Colonic mucosa (tissue), 4 donors: ENCODE measurements around the gene SLA2. TPM values are rescaled to one million over a fixed set of nuclear protein-coding genes. Genes with fewer than 3 reads are reported as not detected.
"Not testable (repeated sequence)": the region's sequence is repeated elsewhere in the genome, so short reads cannot be mapped to it uniquely, and the experiment has no call there.

Source experiments
- DNase-seq: peaks from one replicate; pipeline ENCODE4 v3.0.0-alpha.2; 2020
- H3K27ac ChIP-seq: fragments of 200-600 bp; one replicate; pipeline ENCODE4 v1.8.0; 2021
- H3K27me3 ChIP-seq: fragments of 200-600 bp; one replicate; pipeline ENCODE4 v1.8.0; 2021
- H3K36me3 ChIP-seq: fragments of 200-600 bp; one replicate; pipeline ENCODE4 v1.8.0; 2021
- H3K4me1 ChIP-seq: fragments of 200-600 bp; one replicate; pipeline ENCODE4 v1.8.0; 2021; ENCODE audit warnings: mild to moderate bottlenecking
- H3K4me3 ChIP-seq: fragments of 200-600 bp; one replicate; pipeline ENCODE4 v1.8.0; 2021
- H3K9ac ChIP-seq, 2 donors: one replicate each; pipeline ENCODE4 v1.7.0; 2013; ENCODE audit warnings: control low read depth in 2 of 2, low read depth in 2 of 2, low read length in 2 of 2
- H3K9me3 ChIP-seq: fragments of 200-600 bp; one replicate; pipeline ENCODE4 v1.8.0; 2021
- CTCF ChIP-seq: fragments of 200-600 bp; IDR thresholded peaks from one replicate; pipeline ENCODE4 v1.8.0; 2022; ENCODE audit warnings: antibody characterized with exemption, mild to moderate bottlenecking
- intact Hi-C: fragments of 100-400 bp; cut with DNase I; formaldehyde crosslinking; loops from one replicate; pipeline ENCODE4 v1.14.1; 2022
- total RNA-seq, 2 donors: library from RNA; stranded (reverse); fragmentation: NEBNext Ultra II Directional in 1 of 2; extraction: Animal tissue kit (Norgen Biotek cat#: 25700) in 1 of 2; gene quantifications; one replicate each; pipeline ENCODE4 v1.2.1, GENCODE V29; 2021
- donor health status: healthy.
- donor health status: DM: no; HTN: no; CAD: no.
- donor health status: DM: no; HTN: no; CAD: no.

The SLA2 gene
- total RNA-seq, 2 donors from 2014 or later, result 0.58 to 0.59 TPM

- H3K27me3 ChIP-seq, result no peaks in the 10 kb centered on the region
- no peaks in the 10 kb centered on the region for H3K9me3 ChIP-seq
- no peak for DNase-seq
- H3K27ac ChIP-seq, result no peak overlapping the region
- intact Hi-C loops, result no loop called here
- no peaks in the 10 kb centered on the region for H3K36me3 ChIP-seq
- no peak overlapping the region for H3K9ac ChIP-seq
- no peak overlapping the region for H3K4me3 ChIP-seq
- TF ChIP-seq CTCF, result no peak
- H3K4me1 ChIP-seq, result no peaks in the 10 kb centered on the region
Measured at GRCh38 chr20:36684747-36685146, 38.8 kb upstream of the SLA2 start.

GRCh38 chr20:36682311-36682710, 36.3 kb upstream of the SLA2 start:
- no peak for DNase-seq
- no peaks in the 10 kb centered on the region for H3K9me3 ChIP-seq
- no peak overlapping the region for H3K4me3 ChIP-seq
- no peaks in the 10 kb centered on the region for H3K4me1 ChIP-seq
- intact Hi-C loops, result no loop called here
- no peak for TF ChIP-seq CTCF
- H3K9ac ChIP-seq, result no peak overlapping the region
- no peaks in the 10 kb centered on the region for H3K36me3 ChIP-seq
- no peaks in the 10 kb centered on the region for H3K27me3 ChIP-seq
- H3K27ac ChIP-seq, result no peak overlapping the region

- Histone ChIP-seq H3K36me3 (no peaks in the 10 kb centered on the region), H3K9ac (no peak overlapping the region), H3K27ac (no peak overlapping the region), H3K4me3 (no peak overlapping the region), H3K4me1 (no peaks in the 10 kb centered on the region), H3K9me3 (no peaks in the 10 kb centered on the region), H3K27me3 (no peaks in the 10 kb centered on the region)
- TF ChIP-seq CTCF, result no peak
- DNase-seq, result no peak
- intact Hi-C loops, result no loop called here
Measured at GRCh38 chr20:36677422-36677771, 31.4 kb upstream of the SLA2 start.

GRCh38 chr20:36676701-36677421, 30.9 kb upstream of the SLA2 start:
- intact Hi-C loops, result no loop called here
- no peaks in the 10 kb centered on the region for H3K36me3 ChIP-seq

GRCh38 chr20:36675545-36675944, 29.5 kb upstream of the SLA2 start:
- H3K27ac ChIP-seq, H3K36me3 ChIP-seq, H3K27me3 ChIP-seq, intact Hi-C loops, H3K9ac ChIP-seq, H3K9me3 ChIP-seq, H3K4me3 ChIP-seq, DNase-seq, H3K4me1 ChIP-seq: not testable (repeated sequence)

More at GRCh38 chr20:36676701-36677421, 30.9 kb upstream of the SLA2 start:
- Histone ChIP-seq H3K9ac (no peak overlapping the region), H3K27me3 (no peaks in the 10 kb centered on the region), H3K4me1 (no peaks in the 10 kb centered on the region), H3K27ac (no peak overlapping the region), H3K4me3 (no peak overlapping the region), H3K9me3 (no peaks in the 10 kb centered on the region)
- DNase-seq, result no peak
- no peak for TF ChIP-seq CTCF

GRCh38 chr20:36672991-36673390, 27.0 kb upstream of the SLA2 start:
- H3K27me3 ChIP-seq, result no peaks in the 10 kb centered on the region
- no peaks in the 10 kb centered on the region for H3K36me3 ChIP-seq
- intact Hi-C loops, result no loop called here
- no peaks in the 10 kb centered on the region for H3K4me1 ChIP-seq
- H3K9me3 ChIP-seq, result no peaks in the 10 kb centered on the region
- TF ChIP-seq CTCF, result no peak
- no peak overlapping the region for H3K4me3 ChIP-seq
- H3K9ac ChIP-seq, result no peak overlapping the region
- DNase-seq, result no peak
- H3K27ac ChIP-seq, result no peak overlapping the region
